ENCODE results near the gene COMTD1.

- TF ChIP-seq USF2 (IDR thresholded peaks at IDR 0.05; ENCODE audit: low read depth, low read length) (no peak), USF2 (CRISPR knock-in tag; IDR thresholded peaks at IDR 0.05; ENCODE audit: borderline replicate concordance) (no peak), REPIN1 (CRISPR knock-in tag; IDR thresholded peaks at IDR 0.05; ENCODE audit: borderline replicate concordance, low read depth) (no peak)
- TF ChIP-seq, protein P1, sequence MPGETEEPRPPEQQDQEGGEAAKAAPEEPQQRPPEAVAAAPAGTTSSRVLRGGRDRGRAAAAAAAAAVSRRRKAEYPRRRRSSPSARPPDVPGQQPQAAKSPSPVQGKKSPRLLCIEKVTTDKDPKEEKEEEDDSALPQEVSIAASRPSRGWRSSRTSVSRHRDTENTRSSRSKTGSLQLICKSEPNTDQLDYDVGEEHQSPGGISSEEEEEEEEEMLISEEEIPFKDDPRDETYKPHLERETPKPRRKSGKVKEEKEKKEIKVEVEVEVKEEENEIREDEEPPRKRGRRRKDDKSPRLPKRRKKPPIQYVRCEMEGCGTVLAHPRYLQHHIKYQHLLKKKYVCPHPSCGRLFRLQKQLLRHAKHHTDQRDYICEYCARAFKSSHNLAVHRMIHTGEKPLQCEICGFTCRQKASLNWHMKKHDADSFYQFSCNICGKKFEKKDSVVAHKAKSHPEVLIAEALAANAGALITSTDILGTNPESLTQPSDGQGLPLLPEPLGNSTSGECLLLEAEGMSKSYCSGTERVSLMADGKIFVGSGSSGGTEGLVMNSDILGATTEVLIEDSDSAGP (CRISPR knock-in tag; IDR thresholded peaks at IDR 0.05; ENCODE audit: borderline replicate concordance), result no peak
Measured at GRCh38 chr10:75260990-75261389, 25.2 kb upstream of the COMTD1 start.
